WTC11 (cell line): ENCODE measurements around the gene TNNT3. TPM values are rescaled to one million over a fixed set of nuclear protein-coding genes. Genes with fewer than 3 reads are reported as not detected.

Source experiments
- ATAC-seq: fragments of 200-7000 bp; cut with Tn5 transposase; 2 replicates; pipeline ENCODE4 v1.10.0; 2021; ENCODE audit warnings: mild to moderate bottlenecking, moderate library complexity
- CTCF ChIA-PET: fragments of 300-600 bp; sonication (Branson Sonifier 250); formaldehyde crosslinking; loops from one replicate; lab custom pipeline; 2021; ENCODE audit warnings: antibody characterized with exemption; lab: Charles Lee
- POLR2A ChIA-PET: fragments of 350-600 bp; sonication (Branson Sonifier 250); formaldehyde crosslinking; loops from one replicate; lab custom pipeline; 2021; ENCODE audit warnings: antibody characterized with exemption; lab: Charles Lee
- DNase-seq: peaks from one replicate; pipeline ENCODE4 v3.0.0; 2021; ENCODE audit warnings: low spot score
- H3K27ac Mint-ChIP-seq: 2 replicates; pipeline ENCODE4 v1.8.0; 2021; ENCODE audit warnings: mixed read lengths
- H3K27me3 Mint-ChIP-seq: 2 replicates; pipeline ENCODE4 v1.8.0; 2021; ENCODE audit warnings: low read depth, mild to moderate bottlenecking, moderate library complexity, mixed read lengths
- H3K36me3 Mint-ChIP-seq: 2 replicates; pipeline ENCODE4 v1.8.0; 2021; ENCODE audit warnings: mixed read lengths
- H3K4me1 Mint-ChIP-seq: 2 replicates; pipeline ENCODE4 v1.8.0; 2022; ENCODE audit warnings: mixed read lengths
- H3K4me3 Mint-ChIP-seq: 2 replicates; pipeline ENCODE4 v1.8.0; 2021; ENCODE audit warnings: mild to moderate bottlenecking, moderate library complexity, mixed read lengths
- H3K9me3 Mint-ChIP-seq: 2 replicates; pipeline ENCODE4 v1.8.0; 2021; ENCODE audit warnings: mixed read lengths
- CREM ChIP-seq: sonication (generic); formaldehyde crosslinking; IDR thresholded peaks from 2 replicates; pipeline ENCODE4 v1.8.1; 2022; ENCODE audit warnings: mild to moderate bottlenecking, missing genetic modification reagents, moderate library complexity
- ELF4 ChIP-seq: sonication (generic); formaldehyde crosslinking; IDR thresholded peaks from 2 replicates; pipeline ENCODE4 v1.8.1; 2022; ENCODE audit warnings: low read depth, mild to moderate bottlenecking, moderate library complexity, missing genetic modification reagents
- IRF2 ChIP-seq: sonication (generic); formaldehyde crosslinking; IDR thresholded peaks from 2 replicates; pipeline ENCODE4 v1.8.0; 2022; ENCODE audit warnings: low read depth, missing genetic modification reagents, borderline replicate concordance
- KAT7 ChIP-seq: sonication (generic); formaldehyde crosslinking; IDR thresholded peaks from 2 replicates; pipeline ENCODE4 v1.8.1; 2023; ENCODE audit warnings: missing genetic modification reagents, mild to moderate bottlenecking, borderline replicate concordance
- NR2C2 ChIP-seq: sonication (generic); formaldehyde crosslinking; IDR thresholded peaks from 2 replicates; pipeline ENCODE4 v1.8.0; 2022; ENCODE audit warnings: mild to moderate bottlenecking, missing genetic modification reagents
- SMAD4 ChIP-seq: sonication (generic); formaldehyde crosslinking; IDR thresholded peaks from 2 replicates; pipeline ENCODE4 v1.8.0; 2022; ENCODE audit warnings: mild to moderate bottlenecking, missing genetic modification reagents
- TEAD4 ChIP-seq: sonication (generic); formaldehyde crosslinking; IDR thresholded peaks from 2 replicates; pipeline ENCODE4 v1.8.0; 2022; ENCODE audit warnings: mild to moderate bottlenecking, missing genetic modification reagents
- ZNF121 ChIP-seq: sonication (generic); formaldehyde crosslinking; IDR thresholded peaks from 2 replicates; pipeline ENCODE4 v1.8.0; 2023; ENCODE audit warnings: missing genetic modification reagents
- ZNF138 ChIP-seq: sonication (generic); formaldehyde crosslinking; conservative IDR thresholded peaks from 2 replicates; pipeline ENCODE4 v1.8.1; 2022; ENCODE audit warnings: mild to moderate bottlenecking, moderate library complexity, missing genetic modification reagents
- ZNF232 ChIP-seq: sonication (generic); formaldehyde crosslinking; IDR thresholded peaks from 2 replicates; pipeline ENCODE4 v1.8.0; 2022; ENCODE audit warnings: mild to moderate bottlenecking, missing genetic modification reagents
- ZNF317 ChIP-seq: sonication (generic); formaldehyde crosslinking; IDR thresholded peaks from 2 replicates; pipeline ENCODE4 v1.8.1; 2023; ENCODE audit warnings: low read depth, mild to moderate bottlenecking, moderate library complexity, missing genetic modification reagents, borderline replicate concordance
- ZSCAN18 ChIP-seq: fragments of 250-450 bp; sonication (Bioruptor Pico); IDR thresholded peaks from 2 replicates; pipeline ENCODE4 v2.1.2; 2022; ENCODE audit warnings: mild to moderate bottlenecking, moderate library complexity
- total RNA-seq: library from RNA; stranded (reverse); gene quantifications from 3 replicates; pipeline ENCODE4 v1.2.3, GENCODE V29; 2021
- TF ChIP-seq, protein P1 (sequence below): sonication (generic); formaldehyde crosslinking; IDR thresholded peaks from 2 replicates; pipeline ENCODE4 v1.8.1; 2023; ENCODE audit warnings: mild to moderate bottlenecking, missing genetic modification reagents, moderate library complexity
- TF ChIP-seq, protein P2 (sequence below): sonication (generic); formaldehyde crosslinking; IDR thresholded peaks from 2 replicates; pipeline ENCODE4 v1.8.1; 2022; ENCODE audit warnings: missing genetic modification reagents, borderline replicate concordance
- TF ChIP-seq, protein P3 (sequence below): sonication (generic); formaldehyde crosslinking; IDR thresholded peaks from 2 replicates; pipeline ENCODE4 v1.8.0; 2023; ENCODE audit warnings: missing genetic modification reagents, mild to moderate bottlenecking, borderline replicate concordance
- TF ChIP-seq, protein P4 (sequence below): sonication (generic); formaldehyde crosslinking; IDR thresholded peaks from 2 replicates; pipeline ENCODE4 v1.8.1; 2023; ENCODE audit warnings: mild to moderate bottlenecking, missing genetic modification reagents

The TNNT3 gene
- total RNA-seq, 1 experiment from 2014 or later = not detected

GRCh38 chr11:1870326-1870696 is 49.2 kb upstream of the TNNT3 start:
- ChIA-PET CTCF (interaction anchor here (0.9 to 3.0 kb wide), 9 partner anchors 12 to 281 kb away, joined by 3 to 18 read pairs (median 5); no protein-coding TSS in a partner anchor), POLR2A (no interaction called here)
- Mint-ChIP-seq H3K9me3 (no peaks in the 10 kb centered on the region), H3K4me1 (no peaks in the 10 kb centered on the region; the same call in 1 of the 2 replicates), H3K27me3 (no peaks in the 10 kb centered on the region), H3K36me3 (no peaks in the 10 kb centered on the region), H3K4me3 (no peak overlapping the region), H3K27ac (no peak overlapping the region)
- no peak for ATAC-seq
- DNase-seq = no peak
- TF ChIP-seq NR2C2 = no peak
- TF ChIP-seq, protein P1, sequence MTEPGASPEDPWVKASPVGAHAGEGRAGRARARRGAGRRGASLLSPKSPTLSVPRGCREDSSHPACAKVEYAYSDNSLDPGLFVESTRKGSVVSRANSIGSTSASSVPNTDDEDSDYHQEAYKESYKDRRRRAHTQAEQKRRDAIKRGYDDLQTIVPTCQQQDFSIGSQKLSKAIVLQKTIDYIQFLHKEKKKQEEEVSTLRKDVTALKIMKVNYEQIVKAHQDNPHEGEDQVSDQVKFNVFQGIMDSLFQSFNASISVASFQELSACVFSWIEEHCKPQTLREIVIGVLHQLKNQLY (CRISPR knock-in tag) = no peak
- no peak for TF ChIP-seq ZNF121 (CRISPR knock-in tag)
- TF ChIP-seq, protein P2, sequence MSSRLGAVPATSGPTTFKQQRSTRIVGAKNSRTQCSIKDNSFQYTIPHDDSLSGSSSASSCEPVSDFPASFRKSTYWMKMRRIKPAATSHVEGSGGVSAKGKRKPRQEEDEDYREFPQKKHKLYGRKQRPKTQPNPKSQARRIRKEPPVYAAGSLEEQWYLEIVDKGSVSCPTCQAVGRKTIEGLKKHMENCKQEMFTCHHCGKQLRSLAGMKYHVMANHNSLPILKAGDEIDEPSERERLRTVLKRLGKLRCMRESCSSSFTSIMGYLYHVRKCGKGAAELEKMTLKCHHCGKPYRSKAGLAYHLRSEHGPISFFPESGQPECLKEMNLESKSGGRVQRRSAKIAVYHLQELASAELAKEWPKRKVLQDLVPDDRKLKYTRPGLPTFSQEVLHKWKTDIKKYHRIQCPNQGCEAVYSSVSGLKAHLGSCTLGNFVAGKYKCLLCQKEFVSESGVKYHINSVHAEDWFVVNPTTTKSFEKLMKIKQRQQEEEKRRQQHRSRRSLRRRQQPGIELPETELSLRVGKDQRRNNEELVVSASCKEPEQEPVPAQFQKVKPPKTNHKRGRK (CRISPR knock-in tag) = no peak
- no peak for TF ChIP-seq IRF2 (CRISPR knock-in tag)
- TF ChIP-seq, protein P3, sequence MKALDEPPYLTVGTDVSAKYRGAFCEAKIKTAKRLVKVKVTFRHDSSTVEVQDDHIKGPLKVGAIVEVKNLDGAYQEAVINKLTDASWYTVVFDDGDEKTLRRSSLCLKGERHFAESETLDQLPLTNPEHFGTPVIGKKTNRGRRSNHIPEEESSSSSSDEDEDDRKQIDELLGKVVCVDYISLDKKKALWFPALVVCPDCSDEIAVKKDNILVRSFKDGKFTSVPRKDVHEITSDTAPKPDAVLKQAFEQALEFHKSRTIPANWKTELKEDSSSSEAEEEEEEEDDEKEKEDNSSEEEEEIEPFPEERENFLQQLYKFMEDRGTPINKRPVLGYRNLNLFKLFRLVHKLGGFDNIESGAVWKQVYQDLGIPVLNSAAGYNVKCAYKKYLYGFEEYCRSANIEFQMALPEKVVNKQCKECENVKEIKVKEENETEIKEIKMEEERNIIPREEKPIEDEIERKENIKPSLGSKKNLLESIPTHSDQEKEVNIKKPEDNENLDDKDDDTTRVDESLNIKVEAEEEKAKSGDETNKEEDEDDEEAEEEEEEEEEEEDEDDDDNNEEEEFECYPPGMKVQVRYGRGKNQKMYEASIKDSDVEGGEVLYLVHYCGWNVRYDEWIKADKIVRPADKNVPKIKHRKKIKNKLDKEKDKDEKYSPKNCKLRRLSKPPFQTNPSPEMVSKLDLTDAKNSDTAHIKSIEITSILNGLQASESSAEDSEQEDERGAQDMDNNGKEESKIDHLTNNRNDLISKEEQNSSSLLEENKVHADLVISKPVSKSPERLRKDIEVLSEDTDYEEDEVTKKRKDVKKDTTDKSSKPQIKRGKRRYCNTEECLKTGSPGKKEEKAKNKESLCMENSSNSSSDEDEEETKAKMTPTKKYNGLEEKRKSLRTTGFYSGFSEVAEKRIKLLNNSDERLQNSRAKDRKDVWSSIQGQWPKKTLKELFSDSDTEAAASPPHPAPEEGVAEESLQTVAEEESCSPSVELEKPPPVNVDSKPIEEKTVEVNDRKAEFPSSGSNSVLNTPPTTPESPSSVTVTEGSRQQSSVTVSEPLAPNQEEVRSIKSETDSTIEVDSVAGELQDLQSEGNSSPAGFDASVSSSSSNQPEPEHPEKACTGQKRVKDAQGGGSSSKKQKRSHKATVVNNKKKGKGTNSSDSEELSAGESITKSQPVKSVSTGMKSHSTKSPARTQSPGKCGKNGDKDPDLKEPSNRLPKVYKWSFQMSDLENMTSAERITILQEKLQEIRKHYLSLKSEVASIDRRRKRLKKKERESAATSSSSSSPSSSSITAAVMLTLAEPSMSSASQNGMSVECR = no peak
- no peak for TF ChIP-seq ZSCAN18 (CRISPR knock-in tag)
- no peak for TF ChIP-seq KAT7 (CRISPR knock-in tag)
- TF ChIP-seq ZNF138 (CRISPR knock-in tag) = no peak
- no peak for TF ChIP-seq ELF4 (CRISPR knock-in tag)
- no peak for TF ChIP-seq TEAD4 (CRISPR knock-in tag)
- no peak for TF ChIP-seq ZNF232
- TF ChIP-seq, protein P4, sequence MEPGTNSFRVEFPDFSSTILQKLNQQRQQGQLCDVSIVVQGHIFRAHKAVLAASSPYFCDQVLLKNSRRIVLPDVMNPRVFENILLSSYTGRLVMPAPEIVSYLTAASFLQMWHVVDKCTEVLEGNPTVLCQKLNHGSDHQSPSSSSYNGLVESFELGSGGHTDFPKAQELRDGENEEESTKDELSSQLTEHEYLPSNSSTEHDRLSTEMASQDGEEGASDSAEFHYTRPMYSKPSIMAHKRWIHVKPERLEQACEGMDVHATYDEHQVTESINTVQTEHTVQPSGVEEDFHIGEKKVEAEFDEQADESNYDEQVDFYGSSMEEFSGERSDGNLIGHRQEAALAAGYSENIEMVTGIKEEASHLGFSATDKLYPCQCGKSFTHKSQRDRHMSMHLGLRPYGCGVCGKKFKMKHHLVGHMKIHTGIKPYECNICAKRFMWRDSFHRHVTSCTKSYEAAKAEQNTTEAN (CRISPR knock-in tag) = no peak
- no peak for TF ChIP-seq CREM (CRISPR knock-in tag)
- TF ChIP-seq SMAD4 (CRISPR knock-in tag) = no peak
- TF ChIP-seq ZNF317 = no peak
